Fibroblast of the aortic adventitia (primary cell): Measurements from ENCODE around the gene ANKRD6. TPM values are rescaled to one million over a fixed set of nuclear protein-coding genes. Genes with fewer than 3 reads are reported as not detected.
A peak's percentile ranks its signal among the peaks of the same experiment; 100 is the strongest.

ENCODE experiments used
- DNase-seq: peaks from one replicate; pipeline ENCODE4 v3.0.0-alpha.2; 2010; ENCODE audit warnings: low read depth
- H3K4me3 ChIP-seq: 2 replicates; pipeline ENCODE4 v1.5.1; 2011; ENCODE audit warnings: low read depth, mild to moderate bottlenecking, control low read depth, low read length, moderate library complexity
- total RNA-seq: library from RNA; depleted of rRNA; stranded (reverse); fragments of >200 nt; gene quantifications from 2 replicates; pipeline ENCODE4 v1.2.3, GENCODE V29; 2012; ENCODE audit warnings: low replicate concordance
- TF ChIP-seq, protein P1 (sequence below): IDR thresholded peaks from 2 replicates; pipeline ENCODE4 v1.5.1; 2011; ENCODE audit warnings: mild to moderate bottlenecking, low read length, control low read depth, inconsistent platforms; ENCODE audit not compliant: insufficient read depth

Gene ANKRD6
- total RNA-seq, 1 donor: 14.6 TPM

DNA sequence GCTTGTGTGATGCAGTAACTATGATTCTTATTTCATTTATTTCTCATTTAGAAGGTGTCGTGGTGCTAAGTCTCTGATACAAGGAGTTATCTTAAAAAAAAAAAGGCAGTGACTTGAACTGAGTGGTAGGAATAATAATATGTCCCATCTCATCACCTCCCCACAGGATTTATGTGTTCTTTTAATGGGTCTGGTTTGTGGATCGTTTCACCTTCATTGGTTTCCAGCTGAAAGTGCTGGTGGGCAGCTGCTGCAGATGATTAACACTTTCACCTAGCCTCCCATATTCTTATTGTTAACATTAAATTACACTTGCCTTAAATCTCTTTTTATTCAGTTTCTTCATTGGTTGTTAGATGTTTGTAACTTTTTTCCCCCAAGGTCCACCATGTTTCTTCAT lies 68.8 kb downstream of the ANKRD6 start:
- no peak overlapping the region for H3K4me3 ChIP-seq
- DNase-seq: no peak
- TF ChIP-seq, protein P1, sequence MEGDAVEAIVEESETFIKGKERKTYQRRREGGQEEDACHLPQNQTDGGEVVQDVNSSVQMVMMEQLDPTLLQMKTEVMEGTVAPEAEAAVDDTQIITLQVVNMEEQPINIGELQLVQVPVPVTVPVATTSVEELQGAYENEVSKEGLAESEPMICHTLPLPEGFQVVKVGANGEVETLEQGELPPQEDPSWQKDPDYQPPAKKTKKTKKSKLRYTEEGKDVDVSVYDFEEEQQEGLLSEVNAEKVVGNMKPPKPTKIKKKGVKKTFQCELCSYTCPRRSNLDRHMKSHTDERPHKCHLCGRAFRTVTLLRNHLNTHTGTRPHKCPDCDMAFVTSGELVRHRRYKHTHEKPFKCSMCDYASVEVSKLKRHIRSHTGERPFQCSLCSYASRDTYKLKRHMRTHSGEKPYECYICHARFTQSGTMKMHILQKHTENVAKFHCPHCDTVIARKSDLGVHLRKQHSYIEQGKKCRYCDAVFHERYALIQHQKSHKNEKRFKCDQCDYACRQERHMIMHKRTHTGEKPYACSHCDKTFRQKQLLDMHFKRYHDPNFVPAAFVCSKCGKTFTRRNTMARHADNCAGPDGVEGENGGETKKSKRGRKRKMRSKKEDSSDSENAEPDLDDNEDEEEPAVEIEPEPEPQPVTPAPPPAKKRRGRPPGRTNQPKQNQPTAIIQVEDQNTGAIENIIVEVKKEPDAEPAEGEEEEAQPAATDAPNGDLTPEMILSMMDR: no peak

DNA sequence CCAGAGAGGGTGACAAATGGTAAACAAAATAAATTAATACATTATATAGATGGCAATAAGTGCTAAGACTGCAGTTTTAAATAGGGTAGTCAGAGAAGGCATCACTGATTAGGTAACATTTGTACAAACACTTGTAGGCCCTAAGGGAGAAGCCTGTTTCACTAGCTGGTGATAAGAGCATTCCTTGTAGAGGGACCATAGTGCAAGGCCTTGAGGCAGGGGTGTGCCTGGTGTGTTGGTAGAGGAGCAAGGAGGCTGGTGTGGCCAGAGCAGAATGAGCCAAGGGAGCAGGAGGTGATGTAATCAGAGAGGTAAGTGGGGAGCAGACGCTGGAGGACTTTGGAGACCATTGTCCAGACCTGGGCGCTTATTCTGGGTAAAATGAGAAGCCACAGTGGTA lies 70.7 kb downstream of the ANKRD6 start:
- DNase-seq: no peak
- TF ChIP-seq, protein P1: no peak
- no peak overlapping the region for H3K4me3 ChIP-seq

DNA sequence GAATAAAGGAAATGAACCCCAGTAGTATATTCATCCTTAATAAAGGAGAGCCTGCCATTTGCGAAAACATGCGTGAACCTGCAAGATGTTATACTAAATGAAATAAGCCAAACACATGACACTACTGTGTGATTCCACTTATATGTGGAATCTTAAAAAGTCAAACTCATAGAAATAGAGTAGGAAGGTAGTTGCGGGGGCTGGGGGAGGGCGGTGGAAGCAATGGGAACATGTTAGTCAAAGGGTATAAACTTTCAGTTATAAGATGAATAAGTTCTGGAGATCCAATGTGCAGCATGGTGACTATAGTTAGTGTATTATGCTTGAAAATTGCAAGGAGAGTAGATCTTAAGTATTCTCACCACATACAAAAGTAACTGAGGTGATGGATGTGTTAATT lies 72.9 kb downstream of the ANKRD6 start:
- DNase-seq: no peak
- no peak overlapping the region for H3K4me3 ChIP-seq
- TF ChIP-seq, protein P1: no peak

DNA sequence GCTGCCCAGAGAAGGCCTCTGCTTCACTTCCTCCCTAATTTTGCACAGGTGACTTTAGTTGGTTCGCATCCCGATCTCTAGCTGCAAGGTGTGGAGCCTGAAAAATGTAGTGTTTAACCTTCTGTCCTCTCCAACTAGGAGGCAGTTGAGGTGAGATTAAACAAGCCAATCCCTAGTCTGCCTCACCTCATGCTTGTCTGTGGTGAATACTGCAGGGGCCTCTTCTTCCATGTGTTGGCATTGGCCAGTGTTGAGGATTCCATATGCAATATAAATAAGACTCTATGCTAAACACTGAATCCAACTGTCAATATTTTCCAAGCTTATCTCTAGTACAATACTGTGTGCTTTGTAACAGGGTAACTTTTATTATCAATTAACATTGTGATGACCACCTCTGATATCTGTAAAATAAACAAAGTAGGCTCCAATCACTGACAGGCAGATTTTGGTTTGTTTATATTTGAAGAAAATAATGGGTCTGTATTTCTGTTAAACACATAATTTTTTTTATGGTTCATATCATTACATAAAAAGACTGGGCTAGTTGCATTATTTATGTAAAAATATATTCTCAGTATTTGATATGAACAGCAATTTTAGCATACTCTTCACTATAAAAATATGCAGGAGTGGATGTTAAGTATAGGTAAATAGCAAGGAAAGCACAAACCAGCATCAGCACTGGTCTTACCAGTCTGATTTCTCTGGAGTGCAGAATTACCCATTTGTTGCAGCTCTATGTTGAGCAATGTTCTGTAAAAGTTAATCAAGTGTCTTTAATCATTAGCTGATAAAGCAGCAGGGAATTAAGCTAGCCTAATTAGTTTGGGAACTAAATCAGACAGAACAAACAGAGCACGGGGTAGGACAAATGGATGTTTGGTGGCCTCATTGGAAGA lies 74.0 kb downstream of the ANKRD6 start:
- TF ChIP-seq, protein P1: no peak
- no peak for DNase-seq

DNA sequence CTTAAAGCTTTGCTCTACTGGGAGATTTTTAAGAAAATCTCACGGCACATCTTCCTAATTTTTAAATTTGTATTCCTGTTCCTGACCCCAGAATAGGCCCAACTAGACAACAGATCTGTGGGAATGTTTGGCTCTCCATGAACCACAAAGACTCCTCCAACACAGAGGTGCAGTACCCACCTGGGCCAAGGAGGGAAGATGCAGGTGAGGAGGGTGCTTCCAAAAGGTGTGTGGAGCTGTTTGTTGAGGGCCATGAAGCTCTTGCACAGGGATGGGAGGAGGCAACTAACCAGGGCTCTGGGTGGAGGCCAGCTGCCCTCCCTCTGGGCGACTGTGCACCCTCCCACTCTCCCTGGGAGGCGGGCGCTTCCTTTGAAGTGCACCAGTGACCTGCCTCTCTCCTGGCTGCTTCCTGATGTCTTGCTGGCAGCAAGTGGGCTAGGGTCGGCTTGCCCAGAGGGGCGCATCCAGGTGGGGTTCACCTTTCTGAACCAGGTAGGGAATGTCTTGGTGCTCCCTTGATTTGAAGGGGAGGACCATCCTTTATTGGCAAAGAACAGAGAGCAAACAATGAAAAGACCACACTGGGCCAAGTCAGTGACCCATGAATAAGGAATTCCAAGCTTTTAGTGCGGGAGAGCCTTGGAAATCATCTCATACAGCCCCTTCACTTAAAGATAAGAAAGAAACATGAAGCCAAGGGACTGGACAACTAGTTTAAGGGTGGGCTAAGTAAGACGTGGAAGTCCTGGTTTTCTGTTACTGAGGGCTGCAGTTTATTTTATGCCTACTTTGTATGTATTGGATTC lies 76.0 kb downstream of the ANKRD6 start:
- peak; percentile 31 for DNase-seq
- no peak overlapping the region for H3K4me3 ChIP-seq

More for the DNA sequence above, 74.0 kb downstream of the ANKRD6 start:
- no peak overlapping the region for H3K4me3 ChIP-seq

DNA sequence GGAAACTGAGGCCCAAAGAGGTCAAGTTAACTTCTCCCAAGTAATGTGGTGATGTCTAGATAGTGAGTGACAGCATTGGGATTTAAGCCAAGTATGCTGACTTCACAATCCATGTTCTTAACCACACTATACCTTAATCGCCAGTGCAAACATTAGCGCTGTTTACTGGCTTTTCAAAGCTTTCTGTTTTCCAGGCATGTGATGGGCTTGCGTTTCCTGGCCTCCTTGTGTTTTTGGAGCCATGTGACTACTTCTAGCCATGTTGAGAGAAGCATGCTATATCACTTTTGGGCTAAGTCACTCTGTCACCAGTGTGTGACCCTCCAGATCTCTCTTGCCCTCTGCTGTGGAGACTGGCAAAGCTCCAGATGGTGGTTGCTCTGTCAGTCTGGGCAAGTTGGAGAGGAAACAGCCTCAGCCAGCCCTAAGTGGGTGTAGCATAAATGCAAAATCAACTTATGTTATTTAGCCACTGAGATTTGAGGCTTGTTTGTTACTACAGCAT lies 76.9 kb downstream of the ANKRD6 start:
- no peak overlapping the region for H3K4me3 ChIP-seq
- TF ChIP-seq, protein P1: no peak
- peak; percentile 8 for DNase-seq

More for the DNA sequence above, 76.0 kb downstream of the ANKRD6 start:
- TF ChIP-seq, protein P1: no peak
